Measurements from ENCODE around the gene LAS1L. TPM values are rescaled to one million over a fixed set of nuclear protein-coding genes. Genes with fewer than 3 reads are reported as not detected.

LAS1L gene
- total and polyA plus RNA-seq, 9 of the 15 experiments (the other 6 are each of a cell fraction or from before 2014, with no cell fraction given) = 43.3 to 119 (median 86.4) TPM

DNA sequence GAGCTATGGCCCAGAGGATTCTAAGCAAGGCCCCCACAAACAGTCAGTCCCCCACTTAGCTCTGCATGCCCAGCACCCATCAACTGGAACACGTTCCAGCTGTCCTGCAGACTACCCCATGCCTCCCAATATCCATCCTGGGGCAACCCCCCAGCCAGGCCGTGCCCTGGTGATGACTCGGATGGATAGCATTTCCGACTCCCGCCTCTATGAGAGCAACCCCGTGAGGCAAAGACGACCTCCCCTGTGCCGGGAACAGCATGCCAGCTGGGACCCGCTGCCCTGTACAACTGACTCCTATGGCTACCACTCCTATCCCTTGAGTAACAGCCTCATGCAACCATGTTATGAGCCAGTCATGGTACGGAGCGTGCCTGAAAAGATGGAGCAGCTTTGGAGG lies 32.0 kb downstream of the LAS1L start:
- H3K79me2 ChIP-seq (ENCODE audit: control insufficient read depth, insufficient read depth, low read length) = no peaks in the 10 kb centered on the region
- no peaks in the 10 kb centered on the region for H3K27me3 ChIP-seq (ENCODE audit: control insufficient read depth in 2 of 2, insufficient read depth in 2 of 2, low read length in 2 of 2)
- H3K9me3 ChIP-seq (replicated peaks; ENCODE audit: control insufficient read depth, insufficient read depth, low read depth, low read length) = no peaks in the 10 kb centered on the region
- no peak overlapping the region for H2AFZ ChIP-seq (ENCODE audit: low read depth, low read length)
- H3K36me3 ChIP-seq (ENCODE audit: control insufficient read depth, insufficient read depth, low read length) = peaks cover 14% of the 10 kb centered on the region; the same call in 1 of the 3 replicates
- H3K4me2 ChIP-seq (ENCODE audit: insufficient read depth, low read length) = no peak overlapping the region
- intact Hi-C loops (cut with micrococcal nuclease) (no loop called here), in situ Hi-C loops (cut with MboI) (no loop called here)
- H3K4me3 ChIP-seq = no peak overlapping the region
- DNase-seq (ENCODE audit: extremely low read depth in 1 of 4, low spot score in 3 of 4) = no peak
- H3K9me1 ChIP-seq (ENCODE audit: control insufficient read depth, insufficient read depth, low read length) = no peaks in the 10 kb centered on the region
- CTCF ChIA-PET (ENCODE audit: low intra/inter-chr PET ratio) = no interaction called here
- H3K27ac ChIP-seq (ENCODE audit: extremely low read depth, low read depth, low read length) = no peak overlapping the region
- no peak overlapping the region for H3K9ac ChIP-seq (ENCODE audit: insufficient read depth in 1 of 2, low read depth in 2 of 2, low read length in 2 of 2)
- POLR2A ChIA-PET = no interaction called here
- FAIRE-seq = no peak
- ATAC-seq = no peak
- TF ChIP-seq, protein P1, sequence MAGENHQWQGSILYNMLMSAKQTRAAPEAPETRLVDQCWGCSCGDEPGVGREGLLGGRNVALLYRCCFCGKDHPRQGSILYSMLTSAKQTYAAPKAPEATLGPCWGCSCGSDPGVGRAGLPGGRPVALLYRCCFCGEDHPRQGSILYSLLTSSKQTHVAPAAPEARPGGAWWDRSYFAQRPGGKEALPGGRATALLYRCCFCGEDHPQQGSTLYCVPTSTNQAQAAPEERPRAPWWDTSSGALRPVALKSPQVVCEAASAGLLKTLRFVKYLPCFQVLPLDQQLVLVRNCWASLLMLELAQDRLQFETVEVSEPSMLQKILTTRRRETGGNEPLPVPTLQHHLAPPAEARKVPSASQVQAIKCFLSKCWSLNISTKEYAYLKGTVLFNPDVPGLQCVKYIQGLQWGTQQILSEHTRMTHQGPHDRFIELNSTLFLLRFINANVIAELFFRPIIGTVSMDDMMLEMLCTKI (IDR thresholded peaks at IDR 0.05; ENCODE audit: partially characterized antibody) = no peak
- TF ChIP-seq TEAD4 (IDR thresholded peaks at IDR 0.05; ENCODE audit: low read length) (no peak), TEAD4 (CRISPR knock-in tag; IDR thresholded peaks at IDR 0.05; ENCODE audit: borderline replicate concordance) (no peak), NELFE (IDR thresholded peaks at IDR 0.05; ENCODE audit: insufficient read depth, insufficient read length) (no peak), ARID2 (IDR thresholded peaks at IDR 0.05) (no peak), TCF7L2 (IDR thresholded peaks at IDR 0.05; ENCODE audit: low read depth, low read length) (no peak)
- TF ChIP-seq, protein P2, sequence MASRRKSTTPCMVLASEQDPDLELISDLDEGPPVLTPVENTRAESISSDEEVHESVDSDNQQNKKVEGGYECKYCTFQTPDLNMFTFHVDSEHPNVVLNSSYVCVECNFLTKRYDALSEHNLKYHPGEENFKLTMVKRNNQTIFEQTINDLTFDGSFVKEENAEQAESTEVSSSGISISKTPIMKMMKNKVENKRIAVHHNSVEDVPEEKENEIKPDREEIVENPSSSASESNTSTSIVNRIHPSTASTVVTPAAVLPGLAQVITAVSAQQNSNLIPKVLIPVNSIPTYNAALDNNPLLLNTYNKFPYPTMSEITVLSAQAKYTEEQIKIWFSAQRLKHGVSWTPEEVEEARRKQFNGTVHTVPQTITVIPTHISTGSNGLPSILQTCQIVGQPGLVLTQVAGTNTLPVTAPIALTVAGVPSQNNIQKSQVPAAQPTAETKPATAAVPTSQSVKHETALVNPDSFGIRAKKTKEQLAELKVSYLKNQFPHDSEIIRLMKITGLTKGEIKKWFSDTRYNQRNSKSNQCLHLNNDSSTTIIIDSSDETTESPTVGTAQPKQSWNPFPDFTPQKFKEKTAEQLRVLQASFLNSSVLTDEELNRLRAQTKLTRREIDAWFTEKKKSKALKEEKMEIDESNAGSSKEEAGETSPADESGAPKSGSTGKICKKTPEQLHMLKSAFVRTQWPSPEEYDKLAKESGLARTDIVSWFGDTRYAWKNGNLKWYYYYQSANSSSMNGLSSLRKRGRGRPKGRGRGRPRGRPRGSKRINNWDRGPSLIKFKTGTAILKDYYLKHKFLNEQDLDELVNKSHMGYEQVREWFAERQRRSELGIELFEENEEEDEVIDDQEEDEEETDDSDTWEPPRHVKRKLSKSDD (conservative IDR thresholded peaks at IDR 0.05; ENCODE audit: low read length) = no peak
- no peaks in the 10 kb centered on the region for H4K20me1 ChIP-seq (replicated peaks; ENCODE audit: control insufficient read depth, insufficient read depth, low read length)
- 75% methylated on average over 9 of the region's 11 CpGs for WGBS (ENCODE audit: insufficient coverage, low coverage, missing lambda C conversion rate)
- BruUV-seq (replicated peaks) = no TSS peak
- no peaks in the 10 kb centered on the region for H3K4me1 ChIP-seq (replicated peaks in 1 of 2; ENCODE audit: control insufficient read depth in 2 of 2, insufficient read depth in 2 of 2, low read length in 2 of 2)
